Measurements from ENCODE around the gene AHNAK2. TPM values are rescaled to one million over a fixed set of nuclear protein-coding genes. Genes with fewer than 3 reads are reported as not detected.
"Not testable (repeated sequence)": the region's sequence is repeated elsewhere in the genome, so short reads cannot be mapped to it uniquely, and the experiment has no call there.

The AHNAK2 gene
- total and polyA plus RNA-seq, 9 donors: 6.6 to 24.0 (median 18.9) TPM

DNA sequence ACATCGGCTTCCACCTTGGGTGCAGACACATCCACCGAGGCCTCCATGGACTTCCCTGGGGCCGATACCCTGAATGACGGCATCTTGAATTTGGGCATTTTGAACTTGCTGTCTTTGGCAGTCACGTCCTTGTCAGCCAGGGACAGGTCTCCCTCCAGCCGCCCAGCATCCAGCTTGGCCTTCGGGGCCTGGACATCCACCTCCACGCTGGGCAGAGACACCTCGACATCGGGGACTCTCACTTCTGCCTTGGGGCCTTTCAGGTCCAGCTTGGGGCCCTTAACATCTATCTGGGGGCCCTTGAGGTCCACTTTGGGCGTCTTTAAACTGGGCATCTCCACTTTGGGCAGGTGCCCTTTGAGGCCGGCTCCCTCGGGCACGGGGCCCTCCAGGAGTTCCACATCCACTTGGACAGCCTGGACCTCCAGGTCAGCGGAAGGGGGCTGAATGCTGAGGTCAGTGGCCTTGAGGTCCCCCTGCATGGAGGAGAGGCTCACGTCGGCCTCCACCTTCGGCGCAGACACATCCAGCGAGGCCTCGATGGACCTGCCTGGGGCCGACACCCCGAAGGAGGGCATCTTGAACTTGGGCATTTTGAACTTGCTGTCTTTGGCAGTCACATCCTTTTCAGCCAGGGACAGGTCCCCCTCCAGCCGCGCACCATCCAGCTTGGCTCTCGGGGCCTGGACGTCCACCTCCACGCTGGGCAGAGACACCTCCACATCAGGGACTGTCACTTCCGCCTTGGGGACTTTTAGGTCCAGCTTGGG lies 33.6 kb downstream of the AHNAK2 start:
- H3K36me3 ChIP-seq (ENCODE audit: control insufficient read depth, insufficient read depth, low read length); H3K27ac ChIP-seq (ENCODE audit: low read length); H3K27me3 ChIP-seq (ENCODE audit: control insufficient read depth, insufficient read depth, low read length); H3K4me1 ChIP-seq (ENCODE audit: control insufficient read depth, insufficient read depth, low read length); DNase-seq; H3K9me3 ChIP-seq (replicated peaks; ENCODE audit: control insufficient read depth, low read depth, low read length); H3K4me3 ChIP-seq (ENCODE audit: low read length): not testable (repeated sequence)
- 90% methylated on average over 29 of the region's 29 CpGs for WGBS (ENCODE audit: insufficient coverage)

DNA sequence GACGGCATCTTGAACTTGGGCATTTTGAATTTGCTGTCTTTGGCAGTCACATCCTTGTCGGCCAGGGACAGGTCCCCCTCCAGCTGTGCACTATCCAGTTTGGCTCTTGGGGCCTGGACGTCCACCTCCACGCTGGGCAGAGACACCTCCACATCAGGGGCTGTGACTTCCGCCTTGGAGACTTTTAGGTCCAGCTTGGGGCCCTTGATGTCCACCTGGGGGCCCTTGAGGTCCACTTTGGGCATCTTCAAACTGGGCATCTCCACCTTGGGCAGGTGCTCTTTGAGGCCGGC lies 34.2 kb downstream of the AHNAK2 start:
- not testable (repeated sequence) for H3K27ac ChIP-seq (ENCODE audit: low read length); H3K4me1 ChIP-seq (ENCODE audit: control insufficient read depth, insufficient read depth, low read length); DNase-seq; H3K36me3 ChIP-seq (ENCODE audit: control insufficient read depth, insufficient read depth, low read length); H3K9me3 ChIP-seq (replicated peaks; ENCODE audit: control insufficient read depth, low read depth, low read length); H3K4me3 ChIP-seq (ENCODE audit: low read length); H3K27me3 ChIP-seq (ENCODE audit: control insufficient read depth, insufficient read depth, low read length)
- 82% methylated on average over 6 of the region's 6 CpGs for WGBS (ENCODE audit: insufficient coverage)

DNA sequence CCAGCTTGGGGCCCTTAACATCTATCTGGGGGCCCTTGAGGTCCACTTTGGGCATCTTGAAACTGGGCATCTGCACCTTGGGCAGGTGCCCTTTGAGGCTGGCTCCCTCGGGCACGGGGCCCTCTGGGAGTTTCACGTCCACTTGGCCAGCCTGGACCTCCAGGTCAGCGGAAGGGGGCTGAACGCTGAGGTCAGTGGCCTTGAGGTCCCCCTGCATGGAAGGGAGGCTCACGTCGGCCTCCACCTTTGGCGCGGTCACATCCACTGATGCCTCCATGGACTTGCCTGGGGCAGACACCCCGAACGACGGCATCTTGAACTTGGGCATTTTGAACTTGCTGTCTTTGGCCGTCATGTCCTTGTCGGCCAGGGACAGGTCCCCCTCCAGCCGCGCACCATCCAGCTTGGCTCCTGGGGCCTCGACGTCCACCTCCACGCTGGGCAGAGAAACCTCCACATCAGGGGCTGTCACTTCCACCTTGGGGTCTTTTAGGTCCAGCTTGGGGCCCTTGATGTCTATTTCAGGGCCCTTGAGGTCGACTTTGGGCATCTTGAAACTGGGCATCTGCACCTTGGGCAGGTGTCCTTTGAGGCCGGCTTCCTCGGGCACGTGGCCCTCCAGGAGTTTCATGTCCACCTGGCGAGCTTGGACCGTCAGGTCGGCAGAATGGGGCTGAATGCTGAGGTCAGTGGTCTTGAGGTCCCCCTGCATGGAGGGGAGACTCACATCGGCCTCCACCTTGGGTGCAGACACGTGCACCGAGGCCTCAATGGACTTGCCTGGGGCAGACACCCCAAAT lies 34.8 kb downstream of the AHNAK2 start:
- 94% methylated on average over 26 of the region's 29 CpGs for WGBS (ENCODE audit: insufficient coverage)

DNA sequence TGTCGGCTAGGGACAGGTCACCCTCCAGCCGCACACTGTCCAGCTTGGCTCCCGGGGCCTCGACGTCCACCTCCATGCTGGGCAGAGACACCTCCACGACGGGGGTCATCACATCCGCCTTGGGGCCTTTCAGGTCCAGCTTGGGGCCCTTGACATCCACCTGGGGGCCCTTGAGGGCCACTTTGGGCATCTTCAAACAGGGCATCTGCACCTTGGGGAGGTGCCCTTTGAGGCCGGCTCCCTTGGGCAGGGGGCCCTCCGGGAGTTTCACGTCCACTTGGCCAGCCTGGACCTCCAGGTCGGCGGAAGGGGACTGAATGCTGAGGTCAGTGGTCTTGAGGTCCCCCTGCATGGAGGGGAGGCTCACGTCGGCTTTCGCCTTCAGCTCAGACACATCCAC lies 35.6 kb downstream of the AHNAK2 start:
- Histone ChIP-seq H3K27me3 (ENCODE audit: control insufficient read depth, insufficient read depth, low read length) (peaks cover 7% of the 10 kb centered on the region), H3K4me3 (ENCODE audit: low read length) (no peak overlapping the region), H3K36me3 (ENCODE audit: control insufficient read depth, insufficient read depth, low read length) (no peaks in the 10 kb centered on the region), H3K9me3 (replicated peaks; ENCODE audit: control insufficient read depth, low read depth, low read length) (no peaks in the 10 kb centered on the region), H3K27ac (ENCODE audit: low read length) (no peak overlapping the region), H3K4me1 (ENCODE audit: control insufficient read depth, insufficient read depth, low read length) (peaks cover 6% of the 10 kb centered on the region)
- no peak for DNase-seq
- WGBS (ENCODE audit: insufficient coverage): 94% methylated on average over 16 of the region's 16 CpGs

More for the DNA sequence above, 34.8 kb downstream of the AHNAK2 start:
- H3K4me3 ChIP-seq (ENCODE audit: low read length); H3K4me1 ChIP-seq (ENCODE audit: control insufficient read depth, insufficient read depth, low read length); H3K27ac ChIP-seq (ENCODE audit: low read length); H3K9me3 ChIP-seq (replicated peaks; ENCODE audit: control insufficient read depth, low read depth, low read length); H3K36me3 ChIP-seq (ENCODE audit: control insufficient read depth, insufficient read depth, low read length); DNase-seq; H3K27me3 ChIP-seq (ENCODE audit: control insufficient read depth, insufficient read depth, low read length): not testable (repeated sequence)

DNA sequence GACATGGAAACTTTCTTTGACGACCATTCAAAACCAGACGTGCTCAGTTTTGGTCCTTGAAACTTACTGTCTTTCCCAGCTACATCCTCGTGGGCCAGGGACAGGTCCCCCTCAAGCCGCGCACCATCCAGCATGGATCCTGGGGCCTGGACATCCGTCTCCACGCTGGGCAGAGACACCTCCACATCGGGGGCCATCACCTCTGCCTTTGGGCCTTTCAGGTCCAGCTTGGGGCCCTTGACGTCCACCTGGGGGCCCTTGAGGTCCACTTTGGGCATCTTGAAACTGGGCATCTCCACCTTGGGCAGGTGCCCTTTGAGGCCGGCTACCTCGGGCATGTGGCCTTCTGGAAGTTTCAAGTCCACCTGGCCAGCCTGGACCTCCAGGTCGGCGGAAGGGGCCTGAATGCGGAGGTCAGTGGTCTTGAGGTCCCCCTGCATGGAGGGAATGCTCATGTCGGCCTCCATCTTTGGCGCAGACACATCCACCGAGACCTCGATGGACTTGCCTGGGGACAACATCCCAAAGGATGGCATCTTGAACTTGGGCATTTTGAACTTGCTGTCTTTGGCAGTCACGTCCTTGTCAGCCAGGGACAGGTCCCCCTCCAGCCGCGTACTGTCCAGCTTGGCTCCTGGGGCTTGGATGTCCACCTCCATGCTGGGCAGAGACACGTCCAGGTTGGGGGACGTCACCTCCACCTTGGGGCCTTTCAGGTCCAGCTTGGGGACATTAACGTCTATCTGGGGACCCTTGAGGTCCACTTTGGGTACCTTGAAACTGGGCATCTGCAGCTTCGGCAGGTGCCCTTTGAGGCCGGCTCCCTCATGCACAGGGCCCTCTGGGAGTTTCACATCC lies 36.4 kb downstream of the AHNAK2 start:
- H3K9me3 ChIP-seq (replicated peaks; ENCODE audit: control insufficient read depth, low read depth, low read length): no peaks in the 10 kb centered on the region
- peaks cover 7% of the 10 kb centered on the region for H3K27me3 ChIP-seq (ENCODE audit: control insufficient read depth, insufficient read depth, low read length)
- peaks cover 6% of the 10 kb centered on the region for H3K4me1 ChIP-seq (ENCODE audit: control insufficient read depth, insufficient read depth, low read length)
- no peaks in the 10 kb centered on the region for H3K36me3 ChIP-seq (ENCODE audit: control insufficient read depth, insufficient read depth, low read length)
- no peak overlapping the region for H3K4me3 ChIP-seq (ENCODE audit: low read length)
- WGBS (ENCODE audit: insufficient coverage): 94% methylated on average over 26 of the region's 26 CpGs
- no peak overlapping the region for H3K27ac ChIP-seq (ENCODE audit: low read length)
- DNase-seq: no peak

DNA sequence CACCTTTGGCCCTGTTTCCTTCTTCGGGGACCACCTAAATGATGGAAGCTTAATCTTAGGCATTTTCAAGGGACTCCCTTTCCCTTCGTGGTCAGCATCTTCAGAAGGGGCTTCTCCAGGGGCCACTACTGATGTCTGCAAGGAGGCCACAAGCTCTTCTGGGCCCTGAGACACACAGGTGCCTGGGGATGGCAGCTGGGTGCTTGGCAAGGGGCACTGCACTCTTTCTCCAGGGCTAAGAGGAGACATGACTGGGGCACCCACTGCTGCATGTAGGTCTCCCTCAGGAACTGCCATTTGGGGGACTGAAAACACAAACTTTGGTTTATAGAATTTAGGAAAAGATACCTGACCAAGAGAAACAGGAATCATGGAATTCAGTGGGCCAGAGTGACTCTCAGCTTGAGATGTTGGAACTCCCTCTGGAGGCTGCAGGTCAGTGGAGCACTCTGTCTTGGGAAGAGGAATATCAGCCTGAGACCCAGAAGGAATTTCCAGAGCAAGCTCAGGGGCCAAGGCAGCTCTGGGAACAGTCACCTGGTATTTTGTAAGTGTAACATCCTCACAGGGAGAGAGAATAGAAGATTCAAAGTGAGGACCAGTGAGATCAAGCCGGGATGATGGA lies 37.5 kb downstream of the AHNAK2 start:
- Histone ChIP-seq H3K4me1 (ENCODE audit: control insufficient read depth, insufficient read depth, low read length) (peaks cover 6% of the 10 kb centered on the region), H3K27ac (ENCODE audit: low read length) (no peak overlapping the region), H3K9me3 (replicated peaks; ENCODE audit: control insufficient read depth, low read depth, low read length) (no peaks in the 10 kb centered on the region), H3K36me3 (ENCODE audit: control insufficient read depth, insufficient read depth, low read length) (no peaks in the 10 kb centered on the region), H3K4me3 (ENCODE audit: low read length) (no peak overlapping the region), H3K27me3 (ENCODE audit: control insufficient read depth, insufficient read depth, low read length) (peaks cover 7% of the 10 kb centered on the region)
- no peak for DNase-seq
- WGBS (ENCODE audit: insufficient coverage): no CpG with 5 or more reads among the region's 3 CpGs

DNA sequence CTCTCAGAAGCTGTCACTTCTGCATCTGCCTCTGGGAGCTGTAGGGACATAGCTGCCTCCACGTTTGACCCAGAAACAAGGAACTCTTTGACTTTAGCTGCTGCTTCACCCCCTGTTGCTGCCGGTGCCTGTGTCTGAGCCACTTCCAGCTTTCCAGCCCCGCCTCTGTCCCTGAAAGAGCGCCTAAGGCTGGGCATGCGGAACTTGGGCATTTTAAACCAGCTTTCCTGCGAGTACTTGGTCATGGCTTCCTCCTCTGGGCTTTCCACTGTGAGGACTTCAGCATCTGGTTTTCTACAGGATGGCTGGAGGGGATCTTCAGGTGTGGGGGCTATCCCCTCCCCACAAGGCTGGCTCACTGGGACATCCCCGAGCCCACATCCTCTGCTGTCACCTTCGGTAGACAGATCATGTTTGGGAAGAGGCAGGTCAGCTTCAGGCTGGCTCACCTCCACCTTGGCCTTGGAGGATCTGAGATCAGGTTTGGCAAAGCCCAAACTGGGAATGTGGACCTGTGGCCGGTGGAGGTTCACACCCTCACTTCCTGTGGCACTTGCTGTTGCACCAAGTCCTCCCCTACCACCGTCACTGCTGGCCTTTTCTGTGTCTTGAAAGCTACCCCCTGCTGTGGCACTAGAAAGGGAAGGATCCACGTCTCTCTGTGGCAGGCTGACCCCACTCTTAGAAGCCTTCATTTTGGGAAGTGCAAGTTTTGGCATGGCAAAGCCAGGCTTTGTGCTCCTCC lies 38.3 kb downstream of the AHNAK2 start:
- Histone ChIP-seq H3K4me1 (ENCODE audit: control insufficient read depth, insufficient read depth, low read length) (peaks cover 6% of the 10 kb centered on the region), H3K27me3 (ENCODE audit: control insufficient read depth, insufficient read depth, low read length) (peaks cover 10% of the 10 kb centered on the region), H3K27ac (ENCODE audit: low read length) (no peak overlapping the region), H3K36me3 (ENCODE audit: control insufficient read depth, insufficient read depth, low read length) (no peaks in the 10 kb centered on the region), H3K9me3 (replicated peaks; ENCODE audit: control insufficient read depth, low read depth, low read length) (no peaks in the 10 kb centered on the region), H3K4me3 (ENCODE audit: low read length) (no peak overlapping the region)
- peak; percentile 23 for DNase-seq
- WGBS (ENCODE audit: insufficient coverage): 48% methylated on average over 8 of the region's 11 CpGs

DNA sequence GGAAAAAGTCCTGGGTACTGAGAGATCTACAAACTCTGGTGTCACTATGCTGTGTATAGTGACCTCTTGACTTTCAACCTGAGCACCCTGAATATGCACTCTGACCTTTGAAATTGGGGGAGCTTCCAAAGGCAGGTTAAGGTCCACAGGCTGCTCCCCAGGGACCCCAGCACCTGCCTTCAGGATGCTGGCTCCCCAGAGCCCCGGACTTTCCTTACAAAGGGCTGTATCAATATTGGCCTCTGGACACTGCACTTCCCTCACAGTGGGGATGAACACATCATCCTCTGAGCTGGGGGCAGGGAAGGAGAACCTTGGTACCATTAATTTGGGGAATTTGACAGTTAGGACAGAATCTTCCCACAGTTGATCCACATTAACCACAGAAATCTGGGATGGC lies 39.2 kb downstream of the AHNAK2 start:
- Histone ChIP-seq H3K9me3 (replicated peaks; ENCODE audit: control insufficient read depth, low read depth, low read length) (no peaks in the 10 kb centered on the region), H3K36me3 (ENCODE audit: control insufficient read depth, insufficient read depth, low read length) (no peaks in the 10 kb centered on the region), H3K4me3 (ENCODE audit: low read length) (no peak overlapping the region), H3K4me1 (ENCODE audit: control insufficient read depth, insufficient read depth, low read length) (peaks cover 9% of the 10 kb centered on the region), H3K27ac (ENCODE audit: low read length) (no peak overlapping the region), H3K27me3 (ENCODE audit: control insufficient read depth, insufficient read depth, low read length) (peaks cover 17% of the 10 kb centered on the region)
- WGBS (ENCODE audit: insufficient coverage): 80% methylated on average over 1 of the region's 1 CpG
- no peak for DNase-seq

DNA sequence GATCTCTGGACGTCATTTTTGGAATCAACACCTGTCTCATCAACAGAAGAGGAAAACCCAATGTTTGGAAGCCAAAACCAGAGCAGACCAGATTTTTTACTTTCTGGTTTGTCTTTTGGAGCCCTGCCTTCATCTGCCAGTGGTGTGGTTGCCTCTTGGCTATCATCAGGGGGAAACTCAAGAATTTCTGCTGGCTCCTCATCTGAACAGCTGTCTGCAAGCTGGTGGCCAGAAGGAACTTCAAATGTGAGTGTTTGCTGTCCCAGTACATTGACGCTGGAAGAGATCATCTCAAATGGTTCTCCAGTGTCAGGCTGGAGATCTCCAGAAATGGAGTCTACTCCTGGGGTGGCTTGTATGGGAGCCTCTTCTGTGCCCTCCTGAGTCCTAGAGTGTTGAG lies 39.7 kb downstream of the AHNAK2 start:
- Histone ChIP-seq H3K4me1 (ENCODE audit: control insufficient read depth, insufficient read depth, low read length) (peaks cover 9% of the 10 kb centered on the region), H3K27ac (ENCODE audit: low read length) (no peak overlapping the region), H3K36me3 (ENCODE audit: control insufficient read depth, insufficient read depth, low read length) (no peaks in the 10 kb centered on the region), H3K4me3 (ENCODE audit: low read length) (no peak overlapping the region), H3K9me3 (replicated peaks; ENCODE audit: control insufficient read depth, low read depth, low read length) (no peaks in the 10 kb centered on the region), H3K27me3 (ENCODE audit: control insufficient read depth, insufficient read depth, low read length) (peaks cover 18% of the 10 kb centered on the region)
- 83% methylated on average over 1 of the region's 2 CpGs for WGBS (ENCODE audit: insufficient coverage)
- no peak for DNase-seq
